ENCODE results near the gene DNAJC30. TPM values are rescaled to one million over a fixed set of nuclear protein-coding genes. Genes with fewer than 3 reads are reported as not detected.
"Not testable (repeated sequence)": the region's sequence is repeated elsewhere in the genome, so short reads cannot be mapped to it uniquely, and the experiment has no call there.

The DNAJC30 gene
- total and polyA plus RNA-seq, 2 experiments from 2014 or later = 2.8 to 5.6 TPM

- H3K79me2 ChIP-seq (replicated peaks; ENCODE audit: insufficient read depth) = no peaks in the 10 kb centered on the region
- H3K27ac ChIP-seq (ENCODE audit: low read depth) = no peak overlapping the region
- Mint-ChIP-seq H3K36me3 (ENCODE audit: low read depth) (no peaks in the 10 kb centered on the region), H3K4me1 (no peaks in the 10 kb centered on the region; the same call in 2 of the 3 replicates), H3K4me3 (no peak overlapping the region; the same call in 2 of the 3 replicates), H3K9me3 (no peaks in the 10 kb centered on the region), H3K27ac (no peak overlapping the region), H3K27me3 (ENCODE audit: insufficient read depth, low read depth, poor library complexity) (peaks cover 23% of the 10 kb centered on the region)
- no peaks in the 10 kb centered on the region for H3F3A ChIP-seq (replicated peaks; ENCODE audit: low read depth)
- H3K4me1 ChIP-seq (ENCODE audit: insufficient read depth) = no peaks in the 10 kb centered on the region; the same call in 1 of the 2 replicates
- ATAC-seq (no peak), DNase-seq (ENCODE audit: low spot score) (no peak)
- no peak overlapping the region for H3K4me3 ChIP-seq
- H2AFZ ChIP-seq = no peak overlapping the region
- no peaks in the 10 kb centered on the region for H3K9me2 ChIP-seq (ENCODE audit: insufficient read depth)
- TF ChIP-seq ZNF331 (CRISPR knock-in tag; IDR thresholded peaks at IDR 0.05; ENCODE audit: low read depth) (no peak), EZH2phosphoT487 (IDR thresholded peaks at IDR 0.05; ENCODE audit: unreplicated experiment) (no peak), JUNB (IDR thresholded peaks at IDR 0.05; ENCODE audit: unreplicated experiment) (no peak)
- H3K4me2 ChIP-seq = no peak overlapping the region
- no peaks in the 10 kb centered on the region for H3K36me3 ChIP-seq (ENCODE audit: insufficient read depth)
- no peaks in the 10 kb centered on the region; the same call in 1 of the 2 replicates for H4K20me1 ChIP-seq (replicated peaks; ENCODE audit: insufficient read depth)
- peaks cover 24% of the 10 kb centered on the region for H3K27me3 ChIP-seq (ENCODE audit: insufficient read depth)
Observed at GRCh38 chr7:73716318-73716890, 33.2 kb upstream of the DNAJC30 start.

GRCh38 chr7:73715648-73716317, 32.5 kb upstream of the DNAJC30 start:
- Histone ChIP-seq H2AFZ (no peak overlapping the region), H3K4me3 (no peak overlapping the region), H3K4me1 (ENCODE audit: insufficient read depth) (no peaks in the 10 kb centered on the region; the same call in 1 of the 2 replicates), H3K9me2 (ENCODE audit: insufficient read depth) (no peaks in the 10 kb centered on the region), H3K36me3 (ENCODE audit: insufficient read depth) (no peaks in the 10 kb centered on the region), H3K79me2 (replicated peaks; ENCODE audit: insufficient read depth) (no peaks in the 10 kb centered on the region), H4K20me1 (replicated peaks; ENCODE audit: insufficient read depth) (no peaks in the 10 kb centered on the region; the same call in 1 of the 2 replicates), H3F3A (replicated peaks; ENCODE audit: low read depth) (no peaks in the 10 kb centered on the region), H3K27me3 (ENCODE audit: insufficient read depth) (peaks cover 24% of the 10 kb centered on the region), H3K4me2 (no peak overlapping the region), H3K27ac (ENCODE audit: low read depth) (no peak overlapping the region)
- no peaks in the 10 kb centered on the region; the same call in 2 of the 3 replicates for H3K4me1 Mint-ChIP-seq
- TF ChIP-seq ZNF462 (CRISPR knock-in tag; IDR thresholded peaks at IDR 0.05) (no peak), ZNF114 (CRISPR knock-in tag; IDR thresholded peaks at IDR 0.05) (no peak), NANOG (IDR thresholded peaks at IDR 0.05; ENCODE audit: borderline replicate concordance) (no peak), CTCF (conservative IDR thresholded peaks at IDR 0.05; ENCODE audit: low read depth in 2 of 2) (no peak), EZH2phosphoT487 (IDR thresholded peaks at IDR 0.05; ENCODE audit: unreplicated experiment) (no peak), JUNB (IDR thresholded peaks at IDR 0.05; ENCODE audit: unreplicated experiment) (no peak), ZNF331 (CRISPR knock-in tag; IDR thresholded peaks at IDR 0.05; ENCODE audit: low read depth) (no peak), CREB1 (CRISPR knock-in tag; IDR thresholded peaks at IDR 0.05; ENCODE audit: low read depth) (no peak)
- no peak overlapping the region for H3K4me3 Mint-ChIP-seq
- no peak overlapping the region for H3K27ac Mint-ChIP-seq
- H3K9me3 Mint-ChIP-seq = no peaks in the 10 kb centered on the region
- no peak for ATAC-seq
- no peak for DNase-seq (ENCODE audit: low spot score)
- no peaks in the 10 kb centered on the region for H3K36me3 Mint-ChIP-seq (ENCODE audit: low read depth)
- peaks cover 22% of the 10 kb centered on the region for H3K27me3 Mint-ChIP-seq (ENCODE audit: insufficient read depth, low read depth, poor library complexity)

- not testable (repeated sequence) for H3K36me3 Mint-ChIP-seq (ENCODE audit: low read depth); H3K36me3 ChIP-seq (ENCODE audit: insufficient read depth); H2AFZ ChIP-seq; H3K9me3 Mint-ChIP-seq; H3K4me1 ChIP-seq (ENCODE audit: insufficient read depth); H4K20me1 ChIP-seq (replicated peaks; ENCODE audit: insufficient read depth); DNase-seq (ENCODE audit: low spot score); H3K4me3 Mint-ChIP-seq; H3K79me2 ChIP-seq (replicated peaks; ENCODE audit: insufficient read depth); H3F3A ChIP-seq (replicated peaks; ENCODE audit: low read depth); H3K27ac ChIP-seq (ENCODE audit: low read depth); H3K27ac Mint-ChIP-seq; H3K27me3 ChIP-seq (ENCODE audit: insufficient read depth); H3K4me1 Mint-ChIP-seq; H3K4me2 ChIP-seq; H3K4me3 ChIP-seq; H3K9me2 ChIP-seq (ENCODE audit: insufficient read depth); H3K27me3 Mint-ChIP-seq (ENCODE audit: insufficient read depth, low read depth, poor library complexity); ATAC-seq
Observed at GRCh38 chr7:73713319-73713718, 30.1 kb upstream of the DNAJC30 start.
